ENCODE results near the gene DOCK2.

Gene DOCK2

GRCh38 chr5:169736653-169737052, 99.6 kb downstream of the DOCK2 start:
- DNase-seq (ENCODE audit: extremely low spot score), result no peak
- CTCF ChIA-PET, result interaction anchor here (1.2 to 2.5 kb wide), 4 partner anchors 11 to 25 kb away, joined by 3 to 6 read pairs (median 6); no protein-coding TSS in a partner anchor
- TF ChIP-seq CTCF (IDR thresholded peaks at IDR 0.05; ENCODE audit: control extremely low read depth, extremely low read depth, low read depth, missing control alignments), result no peak
- POLR2A ChIA-PET, result no interaction called here

- TF ChIP-seq CTCF (IDR thresholded peaks at IDR 0.05; ENCODE audit: control extremely low read depth, extremely low read depth, low read depth, missing control alignments), result no peak
- ChIA-PET CTCF (interaction anchor here (0.8 to 1.6 kb wide), 4 partner anchors 11 to 18 kb away, joined by 3 to 4 read pairs (median 4); no protein-coding TSS in a partner anchor), POLR2A (no interaction called here)
- DNase-seq (ENCODE audit: extremely low spot score), result no peak
Measured at GRCh38 chr5:169740435-169740834, 103.4 kb downstream of the DOCK2 start.

GRCh38 chr5:169742771-169743296, 105.8 kb downstream of the DOCK2 start:
- CTCF ChIA-PET, result interaction anchor here (1.5 to 2.3 kb wide), 3 partner anchors 9 to 84 kb away, joined by 5 to 8 read pairs (median 5); no protein-coding TSS in a partner anchor
- DNase-seq (ENCODE audit: extremely low spot score), result no peak
- POLR2A ChIA-PET, result interaction anchor here (1.2 kb wide), 1 partner anchor 290 kb away, joined by 3 read pairs; no protein-coding TSS in a partner anchor
- no peak for TF ChIP-seq CTCF (IDR thresholded peaks at IDR 0.05; ENCODE audit: control extremely low read depth, extremely low read depth, low read depth, missing control alignments)

GRCh38 chr5:169744336-169744735, 107.3 kb downstream of the DOCK2 start:
- POLR2A ChIA-PET, result no interaction called here
- no peak for TF ChIP-seq CTCF (IDR thresholded peaks at IDR 0.05; ENCODE audit: control extremely low read depth, extremely low read depth, low read depth, missing control alignments)
- CTCF ChIA-PET, result interaction anchor here (0.6 to 2.3 kb wide), 4 partner anchors 35 to 83 kb away, joined by 3 to 5 read pairs (median 4); no protein-coding TSS in a partner anchor
- DNase-seq (ENCODE audit: extremely low spot score), result no peak

- ChIA-PET CTCF (interaction anchor here (1.4 kb wide), 1 partner anchor 15 kb away, joined by 4 read pairs; no protein-coding TSS in a partner anchor), POLR2A (no interaction called here)
- TF ChIP-seq CTCF (IDR thresholded peaks at IDR 0.05; ENCODE audit: control extremely low read depth, extremely low read depth, low read depth, missing control alignments), result no peak
- no peak for DNase-seq (ENCODE audit: extremely low spot score)
Measured at GRCh38 chr5:169745441-169746146, 108.5 kb downstream of the DOCK2 start.

- DNase-seq (ENCODE audit: extremely low spot score), result no peak
- CTCF ChIA-PET, result interaction anchor here (1.4 kb wide), 1 partner anchor 14 kb away, joined by 4 read pairs; no protein-coding TSS in a partner anchor
- no peak for TF ChIP-seq CTCF (IDR thresholded peaks at IDR 0.05; ENCODE audit: control extremely low read depth, extremely low read depth, low read depth, missing control alignments)
- POLR2A ChIA-PET, result no interaction called here
Measured at GRCh38 chr5:169746147-169746694, 109.1 kb downstream of the DOCK2 start.

All from GM10248 (cell line).